Measurements from ENCODE around the gene SLC31A1.

The SLC31A1 gene

GRCh38 chr9:113267911-113268566 is 46.7 kb downstream of the SLC31A1 start:
- DNase-seq, result no peak

- DNase-seq, result no peak
These were observed 48.0 kb downstream of the SLC31A1 start for GRCh38 chr9:113269355-113269754.

GRCh38 chr9:113269871-113270270 is 48.5 kb downstream of the SLC31A1 start:
- peak; percentile 79 for DNase-seq

GRCh38 chr9:113274474-113275156 is 53.3 kb downstream of the SLC31A1 start:
- peak; percentile 88 for DNase-seq

GRCh38 chr9:113275157-113276131 is 54.1 kb downstream of the SLC31A1 start, which contains the start of the genes CDC26 and PRPF4:
TSS of gene CDC26 (minus strand) at chr9:113275572. CDS start at chr9:113272507, 3,065 bp downstream.
TSS of gene PRPF4 (plus strand) at chr9:113275658. CDS start at chr9:113275744, 86 bp downstream.
- peak; percentile 99 for DNase-seq

GRCh38 chr9:113278840-113279239 is 57.5 kb downstream of the SLC31A1 start:
- no peak for DNase-seq

- DNase-seq, result no peak
These were observed 60.0 kb downstream of the SLC31A1 start for GRCh38 chr9:113281356-113281755.

- DNase-seq, result no peak
These were observed 67.7 kb downstream of the SLC31A1 start for GRCh38 chr9:113289091-113289490.

GRCh38 chr9:113290052-113290607 is 68.8 kb downstream of the SLC31A1 start:
- no peak for DNase-seq

GRCh38 chr9:113293285-113293878 is 72.0 kb downstream of the SLC31A1 start:
- no peak for DNase-seq

- peak; percentile 77 for DNase-seq
These were observed 74.9 kb downstream of the SLC31A1 start for GRCh38 chr9:113296247-113296646.

- DNase-seq, result peak; percentile 93
These were observed 75.6 kb downstream of the SLC31A1 start for GRCh38 chr9:113296796-113297558.

- DNase-seq, result peak; percentile 53
These were observed 77.0 kb downstream of the SLC31A1 start for GRCh38 chr9:113298311-113298710.

GRCh38 chr9:113298924-113299770 is 77.8 kb downstream of the SLC31A1 start:
- DNase-seq, result peak; percentile 91

- peak; percentile 29 for DNase-seq
These were observed 78.5 kb downstream of the SLC31A1 start for GRCh38 chr9:113299800-113300292.

GRCh38 chr9:113301548-113301947 is 80.2 kb downstream of the SLC31A1 start:
- no peak for DNase-seq

- DNase-seq, result no peak
These were observed 81.6 kb downstream of the SLC31A1 start, which contains the start of gene RNF183 for GRCh38 chr9:113302792-113303418. TSS of gene RNF183 (minus strand) at chr9:113303376. CDS start at chr9:113298184, 5,192 bp downstream.

GRCh38 chr9:113306566-113306965 is 85.2 kb downstream of the SLC31A1 start:
- DNase-seq, result no peak

GRCh38 chr9:113307396-113307975 is 86.1 kb downstream of the SLC31A1 start:
- DNase-seq, result no peak

All from NCI-H82 (cell line).